Hair follicle dermal papilla cell (primary cell): Measurements from ENCODE around the gene AZI2. TPM values are rescaled to one million over a fixed set of nuclear protein-coding genes. Genes with fewer than 3 reads are reported as not detected.

Experiments
- total RNA-seq: library from RNA; depleted of rRNA; stranded (reverse); fragments of >200 nt; gene quantifications from 2 replicates; pipeline ENCODE4 v1.2.3, GENCODE V29; 2012

AZI2 gene, protein sequence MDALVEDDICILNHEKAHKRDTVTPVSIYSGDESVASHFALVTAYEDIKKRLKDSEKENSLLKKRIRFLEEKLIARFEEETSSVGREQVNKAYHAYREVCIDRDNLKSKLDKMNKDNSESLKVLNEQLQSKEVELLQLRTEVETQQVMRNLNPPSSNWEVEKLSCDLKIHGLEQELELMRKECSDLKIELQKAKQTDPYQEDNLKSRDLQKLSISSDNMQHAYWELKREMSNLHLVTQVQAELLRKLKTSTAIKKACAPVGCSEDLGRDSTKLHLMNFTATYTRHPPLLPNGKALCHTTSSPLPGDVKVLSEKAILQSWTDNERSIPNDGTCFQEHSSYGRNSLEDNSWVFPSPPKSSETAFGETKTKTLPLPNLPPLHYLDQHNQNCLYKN
- total RNA-seq: 87.9 and 110 TPM in 2 replicates

DNA sequence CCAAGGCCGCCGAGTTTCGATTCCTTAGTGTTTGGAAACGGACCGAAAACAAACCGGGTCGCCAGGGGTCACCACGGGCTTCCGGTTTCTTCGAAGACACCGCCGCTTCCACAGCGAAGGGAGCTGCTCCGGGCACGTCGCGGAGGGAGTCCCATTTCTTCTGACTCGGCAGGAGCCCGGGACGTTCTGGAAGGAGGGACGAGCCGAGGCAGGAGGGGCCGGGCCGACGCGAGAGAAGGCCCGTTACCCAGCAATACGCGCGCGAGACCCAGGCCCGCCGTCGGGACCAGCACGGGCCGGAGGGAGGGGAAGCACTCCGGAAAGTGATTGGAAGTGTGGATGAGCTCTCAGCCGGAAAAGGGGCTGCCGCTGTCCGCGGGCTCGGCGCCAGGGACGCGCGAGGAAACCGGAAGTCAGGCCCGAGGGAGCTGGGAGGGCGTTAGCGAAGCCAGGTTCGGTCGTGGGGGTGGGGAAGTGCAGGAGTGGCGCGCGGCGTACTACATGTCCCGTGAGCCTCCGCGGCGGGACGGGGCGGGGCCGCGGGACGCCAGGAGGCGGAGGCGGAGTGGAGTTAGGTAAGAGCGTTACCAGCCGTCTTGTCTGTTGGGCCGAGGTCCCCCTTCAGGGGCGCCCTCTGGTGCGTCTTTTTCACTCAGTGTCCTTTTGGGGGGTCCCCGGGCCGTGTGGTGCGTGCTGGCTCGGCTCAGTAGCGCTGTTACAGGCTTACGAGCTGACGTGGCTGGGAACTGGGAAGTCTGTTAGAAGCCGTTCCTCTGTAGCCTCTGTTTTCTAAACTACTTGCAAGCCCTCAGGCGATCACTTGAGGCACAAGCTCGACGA, at the start of gene AZI2, which contains the start of gene ZCWPW2:
AZI2 (minus strand) TSS at position 196 of the 840 bp plus-strand sequence. CDS start 8,207 bp downstream, outside the sequence.
ZCWPW2 (plus strand) TSS at position 93 of the 840 bp plus-strand sequence. CDS start 64,348 bp downstream, outside the sequence.

Other genes with a start within 250 kb of the AZI2 start
- 3.6 and 5.7 TPM in 2 replicates for gene CMC1, start 107.2 kb downstream of the AZI2 start, total RNA-seq
- 0.65 and 0.85 TPM in 2 replicates for gene ZCWPW2, start 103 bp downstream of the AZI2 start, total RNA-seq